Activated naive CD8-positive, alpha-beta T cell treated with anti-CD3 and anti-CD28 coated beads, Interleukin-2, amount 50 U/mL, for 16 hours (primary cell): ENCODE data around the gene GNAQ.
"Not testable (repeated sequence)": the region's sequence is repeated elsewhere in the genome, so short reads cannot be mapped to it uniquely, and the experiment has no call there.

ENCODE experiments used
- DNase-seq: peaks from one replicate; pipeline ENCODE4 v3.0.0-alpha.2; 2020; ENCODE audit warnings: low read depth, low spot score

GNAQ gene

GRCh38 chr9:77906991-77907390 is 124.6 kb downstream of the GNAQ start:
- no peak for DNase-seq

- DNase-seq, result no peak
Observed at GRCh38 chr9:77903666-77904285, 127.8 kb downstream of the GNAQ start.

GRCh38 chr9:77901771-77902170 is 129.8 kb downstream of the GNAQ start:
- no peak for DNase-seq

- no peak for DNase-seq
Observed at GRCh38 chr9:77901018-77901417, 130.6 kb downstream of the GNAQ start.

GRCh38 chr9:77899679-77900354 is 131.8 kb downstream of the GNAQ start:
- no peak for DNase-seq

GRCh38 chr9:77898864-77899263 is 132.7 kb downstream of the GNAQ start:
- DNase-seq, result no peak

- no peak for DNase-seq
Observed at GRCh38 chr9:77896938-77897667, 134.5 kb downstream of the GNAQ start.

- DNase-seq, result no peak
Observed at GRCh38 chr9:77896269-77896937, 135.2 kb downstream of the GNAQ start.

- no peak for DNase-seq
Observed at GRCh38 chr9:77893706-77894105, 137.9 kb downstream of the GNAQ start.

- DNase-seq, result no peak
Observed at GRCh38 chr9:77892955-77893514, 138.6 kb downstream of the GNAQ start.

GRCh38 chr9:77892171-77892570 is 139.4 kb downstream of the GNAQ start:
- DNase-seq, result no peak

- DNase-seq, result no peak
Observed at GRCh38 chr9:77891128-77891800, 140.3 kb downstream of the GNAQ start.

- no peak for DNase-seq
Observed at GRCh38 chr9:77887662-77888061, 143.9 kb downstream of the GNAQ start.

- no peak for DNase-seq
Observed at GRCh38 chr9:77885104-77885672, 146.4 kb downstream of the GNAQ start.

GRCh38 chr9:77883846-77884771 is 147.5 kb downstream of the GNAQ start:
- DNase-seq, result no peak

GRCh38 chr9:77883133-77883532 is 148.5 kb downstream of the GNAQ start:
- DNase-seq, result no peak

GRCh38 chr9:77882294-77882693 is 149.3 kb downstream of the GNAQ start:
- no peak for DNase-seq

GRCh38 chr9:77881634-77882033 is 150.0 kb downstream of the GNAQ start:
- not testable (repeated sequence) for DNase-seq

- no peak for DNase-seq
Observed at GRCh38 chr9:77881111-77881510, 150.5 kb downstream of the GNAQ start.

- DNase-seq, result no peak
Observed at GRCh38 chr9:77879437-77879943, 152.1 kb downstream of the GNAQ start.
